HUES48 (cell line): ENCODE data around the gene MAML3.

Experiments used
- H3K27ac ChIP-seq: one replicate; pipeline ENCODE4 v1.7.0; 2013; ENCODE audit warnings: low read depth, low read length, inconsistent platforms
- H3K27me3 ChIP-seq: 2 replicates; pipeline ENCODE4 v1.6.1; 2013; ENCODE audit warnings: mild to moderate bottlenecking, low read length; ENCODE audit not compliant: control insufficient read depth, insufficient read depth
- H3K36me3 ChIP-seq: 2 replicates; pipeline ENCODE4 v1.6.1; 2013; ENCODE audit warnings: low read length; ENCODE audit not compliant: control insufficient read depth, insufficient read depth
- H3K4me1 ChIP-seq: 2 replicates; pipeline ENCODE4 v1.6.1; 2013; ENCODE audit warnings: mild to moderate bottlenecking, low read length; ENCODE audit not compliant: control insufficient read depth, insufficient read depth
- H3K4me3 ChIP-seq: 2 replicates; pipeline ENCODE4 v1.5.1; 2013; ENCODE audit warnings: mild to moderate bottlenecking, low read depth, low read length
- H3K9ac ChIP-seq: 2 replicates; pipeline ENCODE4 v1.6.1; 2013; ENCODE audit warnings: mild to moderate bottlenecking, low read depth, low read length, moderate library complexity
- H3K9me3 ChIP-seq: 2 replicates; pipeline ENCODE4 v1.6.1; 2013; ENCODE audit warnings: low read length; ENCODE audit not compliant: control insufficient read depth, insufficient read depth

MAML3 gene

GRCh38 chr4:140154572-140154891 lies 548 bp upstream of the MAML3 start:
- Histone ChIP-seq H3K27me3 (peaks cover 10% of the 10 kb centered on the region), H3K9me3 (no peaks in the 10 kb centered on the region), H3K9ac (peak overlapping the region; percentile 42), H3K36me3 (no peaks in the 10 kb centered on the region), H3K4me1 (peaks cover 8% of the 10 kb centered on the region), H3K27ac (no peak overlapping the region), H3K4me3 (peak overlapping the region; percentile 77)

DNA sequence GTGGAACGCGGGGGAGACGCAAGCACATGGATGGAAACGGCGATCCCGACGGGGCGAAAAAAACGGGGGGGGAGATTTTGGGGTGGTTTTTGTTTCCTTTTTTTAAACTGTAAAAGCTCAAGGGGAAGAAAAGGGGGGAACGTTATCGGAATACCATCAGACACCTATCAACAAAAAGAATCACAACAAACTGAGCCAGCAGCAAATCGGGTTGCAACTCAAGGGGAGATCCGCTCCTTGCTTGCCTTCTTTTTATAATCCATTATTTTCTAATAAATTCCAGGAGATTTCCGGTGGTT lies 616 bp downstream of the MAML3 start:
- Histone ChIP-seq H3K27ac (peak overlapping the region; percentile 64), H3K27me3 (peaks cover 10% of the 10 kb centered on the region), H3K9me3 (no peaks in the 10 kb centered on the region), H3K9ac (peak overlapping the region; percentile 59), H3K4me3 (peak overlapping the region; percentile 77), H3K4me1 (peaks cover 16% of the 10 kb centered on the region), H3K36me3 (no peaks in the 10 kb centered on the region)

- Histone ChIP-seq H3K4me3 (peak overlapping the region; percentile 77), H3K27me3 (peaks cover 10% of the 10 kb centered on the region), H3K4me1 (peaks cover 19% of the 10 kb centered on the region), H3K9me3 (no peaks in the 10 kb centered on the region), H3K27ac (peak overlapping the region; percentile 70), H3K36me3 (no peaks in the 10 kb centered on the region), H3K9ac (peak overlapping the region; percentile 59)
These were observed 1.1 kb downstream of the MAML3 start for GRCh38 chr4:140152751-140153418.

DNA sequence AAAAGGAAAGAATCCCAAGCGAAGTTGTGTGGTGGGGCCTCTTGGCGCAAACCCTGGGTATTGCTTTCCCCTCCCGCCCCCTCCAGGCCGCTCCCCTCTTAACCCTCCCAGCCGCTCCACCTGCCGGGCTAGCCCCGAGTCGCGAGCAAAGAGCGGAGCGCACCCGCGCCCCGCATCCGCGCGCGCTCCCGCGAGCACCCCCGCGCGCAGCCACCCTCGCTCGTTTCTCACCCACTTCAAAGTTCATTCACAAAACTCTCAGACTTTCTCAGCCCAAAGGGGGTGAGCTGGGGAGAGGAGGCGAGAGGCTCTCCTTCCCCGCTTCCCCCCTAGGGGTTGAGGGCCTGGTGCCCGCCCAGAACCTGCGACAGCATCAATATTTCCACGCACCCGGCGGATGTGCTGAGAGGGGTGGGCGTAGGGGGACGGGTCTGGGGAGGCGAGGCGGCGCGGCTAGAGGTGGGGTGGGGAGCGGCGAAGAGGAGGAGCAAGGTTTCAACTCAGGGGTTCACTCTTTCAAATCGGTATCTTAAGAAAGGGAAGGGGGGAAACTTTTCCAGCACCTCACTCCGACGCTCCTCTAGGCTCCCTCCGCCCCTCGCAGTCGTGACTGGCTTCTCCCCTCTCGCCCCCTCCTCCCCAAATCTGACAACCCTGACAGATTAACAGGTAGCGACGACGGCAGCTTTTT lies 1.8 kb downstream of the MAML3 start:
- no peaks in the 10 kb centered on the region for H3K36me3 ChIP-seq
- H3K9ac ChIP-seq = peak overlapping the region; percentile 82; the same call in 1 of the 2 replicates
- H3K27me3 ChIP-seq = peaks cover 10% of the 10 kb centered on the region
- H3K9me3 ChIP-seq = no peaks in the 10 kb centered on the region
- peak overlapping the region; percentile 99 for H3K27ac ChIP-seq
- peaks cover 26% of the 10 kb centered on the region for H3K4me1 ChIP-seq
- H3K4me3 ChIP-seq = peak overlapping the region; percentile 77

- peaks cover 10% of the 10 kb centered on the region for H3K27me3 ChIP-seq
- H3K4me3 ChIP-seq = peak overlapping the region; percentile 77
- H3K36me3 ChIP-seq = no peaks in the 10 kb centered on the region
- H3K27ac ChIP-seq = peak overlapping the region; percentile 99
- H3K9me3 ChIP-seq = no peaks in the 10 kb centered on the region
- H3K4me1 ChIP-seq = peaks cover 29% of the 10 kb centered on the region
- peak overlapping the region; percentile 82 for H3K9ac ChIP-seq
These were observed 2.3 kb downstream of the MAML3 start for GRCh38 chr4:140151699-140152012.

DNA sequence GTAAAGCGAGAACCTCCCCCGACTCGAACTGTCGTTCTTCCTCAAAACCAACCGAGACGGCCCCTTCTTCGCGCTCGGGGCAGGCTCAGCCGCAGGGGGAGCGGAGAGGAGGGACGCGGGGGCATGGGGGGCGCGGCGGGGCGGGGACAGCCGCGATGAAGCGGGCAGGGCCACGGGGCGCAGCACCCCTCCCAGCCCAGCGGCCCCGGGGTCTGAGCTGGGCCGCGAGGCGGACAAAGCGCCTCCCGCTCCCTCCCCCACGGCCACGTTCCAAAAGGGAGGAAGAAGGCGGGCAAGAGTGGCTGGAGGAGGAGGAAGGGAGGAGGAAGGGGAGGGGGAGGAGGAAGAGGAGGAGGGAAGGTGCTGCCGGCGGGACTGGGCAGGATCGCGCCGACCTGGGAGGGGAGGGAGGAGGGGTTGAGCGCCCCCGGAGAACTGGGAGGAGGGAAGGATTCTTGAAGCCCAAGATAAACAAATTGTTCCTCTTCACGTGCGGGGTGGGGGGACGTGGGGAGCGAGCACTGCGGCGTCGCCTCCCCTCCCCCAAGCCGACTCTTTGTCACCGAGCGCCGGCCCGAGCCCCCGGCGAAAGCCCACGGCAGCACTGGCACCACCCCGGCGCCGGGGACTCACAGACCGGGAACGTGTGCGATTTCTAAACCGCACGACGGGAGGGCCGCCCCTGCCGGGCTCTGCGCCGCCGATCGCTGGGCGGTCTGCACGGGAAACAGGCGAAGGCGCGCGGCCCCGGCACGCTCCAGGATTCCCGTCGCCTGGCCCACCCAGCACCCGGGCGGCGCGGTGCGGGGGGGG lies 2.9 kb downstream of the MAML3 start:
- Histone ChIP-seq H3K27ac (peak overlapping the region; percentile 99), H3K27me3 (peaks cover 10% of the 10 kb centered on the region), H3K36me3 (no peaks in the 10 kb centered on the region), H3K4me3 (peak overlapping the region; percentile 77), H3K9me3 (no peaks in the 10 kb centered on the region), H3K9ac (peak overlapping the region; percentile 82), H3K4me1 (peaks cover 29% of the 10 kb centered on the region)

- Histone ChIP-seq H3K27ac (peak overlapping the region; percentile 99), H3K36me3 (no peaks in the 10 kb centered on the region), H3K4me1 (peaks cover 29% of the 10 kb centered on the region), H3K4me3 (peak overlapping the region; percentile 77), H3K9ac (peak overlapping the region; percentile 62), H3K9me3 (no peaks in the 10 kb centered on the region), H3K27me3 (peaks cover 10% of the 10 kb centered on the region)
These were observed 3.4 kb downstream of the MAML3 start for GRCh38 chr4:140150636-140150885.

GRCh38 chr4:140149846-140150635 lies 3.9 kb downstream of the MAML3 start:
- Histone ChIP-seq H3K9ac (peak overlapping the region; percentile 62), H3K27me3 (peaks cover 10% of the 10 kb centered on the region), H3K27ac (peak overlapping the region; percentile 99), H3K36me3 (no peaks in the 10 kb centered on the region), H3K4me3 (peak overlapping the region; percentile 77), H3K9me3 (no peaks in the 10 kb centered on the region), H3K4me1 (peaks cover 32% of the 10 kb centered on the region)

- no peaks in the 10 kb centered on the region for H3K36me3 ChIP-seq
- no peak overlapping the region for H3K27ac ChIP-seq
- H3K9ac ChIP-seq = no peak overlapping the region
- H3K9me3 ChIP-seq = no peaks in the 10 kb centered on the region
- peaks cover 25% of the 10 kb centered on the region for H3K4me1 ChIP-seq
- H3K27me3 ChIP-seq = no peaks in the 10 kb centered on the region
- H3K4me3 ChIP-seq = no peak overlapping the region
These were observed 9.9 kb downstream of the MAML3 start for GRCh38 chr4:140144050-140144449.

DNA sequence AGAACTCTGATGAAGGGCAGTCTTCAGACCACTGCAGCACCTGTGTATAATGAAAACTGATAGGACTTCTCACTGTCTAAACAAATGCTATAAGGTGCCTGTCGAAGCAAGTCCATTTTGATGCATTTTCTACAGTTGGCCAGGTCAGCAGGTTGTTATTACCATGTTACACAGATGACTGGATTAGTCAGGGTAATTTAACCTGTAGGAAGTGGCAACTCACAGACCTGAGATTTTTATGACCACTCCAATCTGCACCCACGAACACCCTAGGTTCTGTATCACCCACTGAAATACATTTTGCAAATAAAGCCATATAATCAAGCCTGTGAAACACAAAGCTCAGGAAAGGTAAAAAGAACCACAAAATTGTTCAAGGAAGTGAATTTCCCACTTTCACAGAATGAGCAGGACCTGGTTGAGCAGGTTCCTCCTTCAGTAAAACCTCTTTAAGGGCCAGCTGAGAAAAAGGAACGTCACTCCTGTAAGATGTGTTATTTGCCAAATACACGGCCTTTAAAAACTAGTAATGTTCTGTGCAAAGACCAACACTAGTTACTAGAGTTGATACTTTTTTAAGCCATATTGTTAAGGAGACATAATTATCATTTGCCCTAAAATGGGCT lies 12.7 kb downstream of the MAML3 start:
- Histone ChIP-seq H3K36me3 (no peaks in the 10 kb centered on the region), H3K9me3 (no peaks in the 10 kb centered on the region), H3K9ac (no peak overlapping the region), H3K27me3 (no peaks in the 10 kb centered on the region), H3K4me3 (no peak overlapping the region), H3K4me1 (peaks cover 28% of the 10 kb centered on the region), H3K27ac (no peak overlapping the region)
